NCI-H82 (cell line): ENCODE results near the gene TMEM219.
A peak's percentile ranks its signal among the peaks of the same experiment; 100 is the strongest.
"Not testable (repeated sequence)": the region's sequence is repeated elsewhere in the genome, so short reads cannot be mapped to it uniquely, and the experiment has no call there.

Experiments
- DNase-seq: peaks from one replicate; lab custom pipeline; 2025; lab: John Stamatoyannopoulos, UW

TMEM219 gene

GRCh38 chr16:30011714-30012504, 50.0 kb downstream of the TMEM219 start:
- DNase-seq = peak; percentile 45

- DNase-seq = not testable (repeated sequence)
Measured at GRCh38 chr16:30012598-30012997, 50.7 kb downstream of the TMEM219 start.

GRCh38 chr16:30015450-30015849, 53.6 kb downstream of the TMEM219 start:
- DNase-seq = not testable (repeated sequence)

- DNase-seq = no peak
Measured at GRCh38 chr16:30016555-30017276, 54.8 kb downstream of the TMEM219 start.

GRCh38 chr16:30017277-30017656, 55.4 kb downstream of the TMEM219 start:
- DNase-seq = no peak

- DNase-seq = not testable (repeated sequence)
Measured at GRCh38 chr16:30017937-30018336, 56.1 kb downstream of the TMEM219 start.

GRCh38 chr16:30018731-30019158, 56.9 kb downstream of the TMEM219 start:
- DNase-seq = peak; percentile 61
